ENCODE data around the gene RFTN2. TPM values are rescaled to one million over a fixed set of nuclear protein-coding genes. Genes with fewer than 3 reads are reported as not detected.
"Not testable (repeated sequence)": the region's sequence is repeated elsewhere in the genome, so short reads cannot be mapped to it uniquely, and the experiment has no call there.

RFTN2 gene
- total and polyA plus RNA-seq, 7 donors, result 0.92 to 10.0 (median 5.4) TPM

GRCh38 chr2:197560146-197560665 is 115.2 kb downstream of the RFTN2 start:
- Histone ChIP-seq H3K9me3 (no peaks in the 10 kb centered on the region), H3K27ac (no peak overlapping the region), H3K4me3 (no peak overlapping the region), H3K4me1 (no peaks in the 10 kb centered on the region), H3K36me3 (peaks cover 0 to 30% (median 2%) of the 10 kb centered on the region in 4 donors), H3K27me3 (no peaks in the 10 kb centered on the region)
- no peak for DNase-seq
- TF ChIP-seq POLR2AphosphoS5 (IDR thresholded peaks at IDR 0.05) (no peak), EP300 (IDR thresholded peaks at IDR 0.05) (no peak), CTCF (IDR thresholded peaks at IDR 0.05) (no peak), POLR2A (IDR thresholded peaks at IDR 0.05) (no peak)
- intact Hi-C loops (cut with DNase I), result no loop called here
- WGBS, 2 donors, result 91 to 93% methylated on average over 9 of the region's 9 CpGs

GRCh38 chr2:197559681-197560080 is 115.7 kb downstream of the RFTN2 start:
- intact Hi-C loops (cut with DNase I), result no loop called here
- Histone ChIP-seq H3K27me3 (no peaks in the 10 kb centered on the region), H3K36me3 (peaks cover 0 to 35% (median 2%) of the 10 kb centered on the region in 4 donors), H3K27ac (no peak overlapping the region), H3K9me3 (no peaks in the 10 kb centered on the region), H3K4me1 (no peaks in the 10 kb centered on the region), H3K4me3 (no peak overlapping the region)
- 94 to 96% methylated on average over 5 of the region's 5 CpGs for WGBS, 2 donors
- DNase-seq, result no peak
- TF ChIP-seq CTCF (IDR thresholded peaks at IDR 0.05), result no peak
- no peak for TF ChIP-seq EP300 (IDR thresholded peaks at IDR 0.05)
- TF ChIP-seq POLR2AphosphoS5 (IDR thresholded peaks at IDR 0.05), result no peak
- no peak for TF ChIP-seq POLR2A (IDR thresholded peaks at IDR 0.05)

GRCh38 chr2:197558393-197558792 is 117.0 kb downstream of the RFTN2 start:
- no peak for DNase-seq
- 98 to 99% methylated on average over 3 of the region's 3 CpGs for WGBS, 2 donors
- TF ChIP-seq POLR2AphosphoS5 (IDR thresholded peaks at IDR 0.05) (no peak), EP300 (IDR thresholded peaks at IDR 0.05) (no peak), CTCF (IDR thresholded peaks at IDR 0.05) (no peak), POLR2A (IDR thresholded peaks at IDR 0.05) (no peak)
- no peaks in the 10 kb centered on the region for H3K27me3 ChIP-seq
- intact Hi-C loops (cut with DNase I), result no loop called here
- H3K36me3 ChIP-seq, result peaks cover 8 to 48% (median 13%) of the 10 kb centered on the region in 4 donors
- no peak overlapping the region for H3K27ac ChIP-seq
- H3K4me1 ChIP-seq, result no peaks in the 10 kb centered on the region
- no peak overlapping the region for H3K4me3 ChIP-seq
- H3K9me3 ChIP-seq, result no peaks in the 10 kb centered on the region

- Histone ChIP-seq H3K4me3 (no peak overlapping the region), H3K4me1 (no peaks in the 10 kb centered on the region), H3K27ac (no peak overlapping the region), H3K36me3 (peaks cover 8 to 62% (median 14%) of the 10 kb centered on the region in 4 donors), H3K9me3 (no peaks in the 10 kb centered on the region), H3K27me3 (no peaks in the 10 kb centered on the region)
- 67 to 81% methylated on average over 1 of the region's 1 CpG for WGBS, 2 donors
- no peak for DNase-seq
- intact Hi-C loops (cut with DNase I), result no loop called here
- TF ChIP-seq POLR2AphosphoS5 (IDR thresholded peaks at IDR 0.05), result peak in 1 of 4 donors; percentile 16
- no peak for TF ChIP-seq CTCF (IDR thresholded peaks at IDR 0.05)
These were observed 118.9 kb downstream of the RFTN2 start for GRCh38 chr2:197556456-197556855.

GRCh38 chr2:197555467-197555866 is 119.9 kb downstream of the RFTN2 start:
- Histone ChIP-seq H3K4me1 (no peaks in the 10 kb centered on the region), H3K4me3 (no peak overlapping the region), H3K36me3 (peaks cover 8 to 63% (median 17%) of the 10 kb centered on the region in 4 donors), H3K27me3 (no peaks in the 10 kb centered on the region), H3K27ac (no peak overlapping the region), H3K9me3 (no peaks in the 10 kb centered on the region)
- DNase-seq, result no peak
- intact Hi-C loops (cut with DNase I), result no loop called here
- TF ChIP-seq POLR2AphosphoS5 (IDR thresholded peaks at IDR 0.05), result no peak
- no peak for TF ChIP-seq EP300 (IDR thresholded peaks at IDR 0.05)
- TF ChIP-seq CTCF (IDR thresholded peaks at IDR 0.05), result no peak
- TF ChIP-seq POLR2A (IDR thresholded peaks at IDR 0.05), result no peak

GRCh38 chr2:197551260-197551659 is 124.1 kb downstream of the RFTN2 start:
- H3K36me3 ChIP-seq, result peaks cover 8 to 72% (median 21%) of the 10 kb centered on the region in 4 donors
- H3K4me3 ChIP-seq; H3K27me3 ChIP-seq; H3K27ac ChIP-seq; H3K4me1 ChIP-seq; DNase-seq; intact Hi-C loops (cut with DNase I); H3K9me3 ChIP-seq: not testable (repeated sequence)
- 95 to 96% methylated on average over 2 of the region's 2 CpGs for WGBS, 2 donors

Measured in sigmoid colon (tissue), 7 donors.